CD4-positive, alpha-beta T cell treated with Interleukin-4 for 1 hour (primary cell): Measurements from ENCODE around the gene DZIP1L.
A peak's percentile ranks its signal among the peaks of the same experiment; 100 is the strongest.
"Not testable (repeated sequence)": the region's sequence is repeated elsewhere in the genome, so short reads cannot be mapped to it uniquely, and the experiment has no call there.

Source experiments
- DNase-seq, 2 donors: peaks; one replicate each; pipeline ENCODE4 v3.0.0-alpha.2; 2020 to 2022

Gene DZIP1L, protein sequence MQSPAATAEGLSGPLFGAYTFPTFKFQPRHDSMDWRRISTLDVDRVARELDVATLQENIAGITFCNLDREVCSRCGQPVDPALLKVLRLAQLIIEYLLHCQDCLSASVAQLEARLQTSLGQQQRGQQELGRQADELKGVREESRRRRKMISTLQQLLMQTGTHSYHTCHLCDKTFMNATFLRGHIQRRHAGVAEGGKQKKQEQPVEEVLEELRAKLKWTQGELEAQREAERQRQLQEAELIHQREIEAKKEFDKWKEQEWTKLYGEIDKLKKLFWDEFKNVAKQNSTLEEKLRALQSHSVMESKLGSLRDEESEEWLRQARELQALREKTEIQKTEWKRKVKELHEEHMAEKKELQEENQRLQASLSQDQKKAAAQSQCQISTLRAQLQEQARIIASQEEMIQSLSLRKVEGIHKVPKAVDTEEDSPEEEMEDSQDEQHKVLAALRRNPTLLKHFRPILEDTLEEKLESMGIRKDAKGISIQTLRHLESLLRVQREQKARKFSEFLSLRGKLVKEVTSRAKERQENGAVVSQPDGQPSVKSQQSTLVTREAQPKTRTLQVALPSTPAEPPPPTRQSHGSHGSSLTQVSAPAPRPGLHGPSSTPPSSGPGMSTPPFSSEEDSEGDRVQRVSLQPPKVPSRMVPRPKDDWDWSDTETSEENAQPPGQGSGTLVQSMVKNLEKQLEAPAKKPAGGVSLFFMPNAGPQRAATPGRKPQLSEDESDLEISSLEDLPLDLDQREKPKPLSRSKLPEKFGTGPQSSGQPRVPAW

DNA sequence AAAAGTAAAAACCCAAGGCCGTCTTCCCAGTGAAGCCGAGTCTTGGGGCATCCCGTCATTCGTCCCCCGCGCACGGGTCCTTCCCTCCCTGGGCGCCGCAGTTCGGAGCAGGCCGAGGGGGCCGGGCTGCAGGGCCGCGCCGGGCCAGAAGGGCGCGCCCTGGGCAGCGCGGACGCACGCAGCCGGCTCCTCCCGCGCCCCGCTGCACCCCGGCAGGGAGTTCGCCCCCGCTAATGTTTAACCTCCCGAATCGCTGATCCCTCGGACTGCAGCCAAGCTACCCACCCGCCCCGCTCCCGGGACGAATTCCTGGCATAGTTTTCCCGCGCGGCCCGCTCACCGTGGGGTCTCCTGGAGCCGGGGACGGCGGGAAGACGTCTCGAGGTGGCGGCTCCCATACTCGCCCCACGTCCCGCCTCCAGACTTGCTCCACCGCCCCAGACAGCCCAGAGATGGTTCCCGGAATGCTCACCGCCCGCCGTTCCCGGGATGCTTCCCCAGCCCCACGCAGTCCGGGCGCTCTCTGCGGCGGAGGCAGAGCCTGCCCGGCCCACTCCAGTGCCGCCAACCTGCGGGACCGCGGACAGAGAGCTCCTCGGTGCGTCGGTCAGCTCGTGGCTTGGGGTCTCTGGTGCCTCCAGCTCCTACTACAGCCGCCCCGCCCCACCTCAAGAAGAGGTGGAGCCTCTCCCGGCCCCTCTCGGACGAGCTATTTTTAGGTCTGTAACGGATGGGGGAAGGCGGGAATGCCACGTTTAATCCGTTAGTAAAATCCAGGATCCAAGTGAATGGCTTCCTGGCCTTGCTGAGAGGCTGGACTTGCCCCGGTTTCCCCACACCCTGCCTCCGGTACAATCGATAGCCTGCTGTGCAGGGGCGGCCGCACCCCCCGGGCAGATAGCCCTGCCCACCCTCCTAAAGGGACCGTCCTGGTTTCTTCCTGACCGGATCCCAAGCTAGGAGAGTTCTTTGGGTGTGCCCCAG lies at the start of gene DZIP1L:
Gene DZIP1L, minus strand, starts transcription at position 621 of the 984 bp plus-strand sequence. CDS start 11,637 bp downstream, outside the sequence.
- DNase-seq, result no peak

GRCh38 chr3:138165061-138165460 lies 49.7 kb upstream of the DZIP1L start:
- no peak for DNase-seq

GRCh38 chr3:138157743-138158142 lies 42.3 kb upstream of the DZIP1L start:
- DNase-seq, result no peak

DNA sequence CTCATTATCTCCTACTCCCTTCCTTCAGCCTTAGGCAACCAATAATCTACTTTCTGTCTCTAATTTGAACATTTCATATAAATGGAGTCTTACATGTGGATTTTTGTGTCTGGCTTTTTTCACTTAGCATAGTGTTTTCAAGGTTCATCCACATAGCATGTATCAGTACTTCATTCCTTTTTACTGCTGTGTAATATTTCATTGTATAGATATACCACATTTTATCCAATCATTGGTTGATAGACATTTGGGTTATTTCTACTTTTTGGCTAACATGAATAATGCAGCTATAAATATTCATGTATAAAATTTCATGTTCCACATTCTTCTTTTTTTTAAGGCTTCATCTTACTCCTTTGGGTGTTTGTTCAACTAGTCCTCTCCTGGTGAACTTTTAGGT lies 39.1 kb upstream of the DZIP1L start:
- no peak for DNase-seq

DNA sequence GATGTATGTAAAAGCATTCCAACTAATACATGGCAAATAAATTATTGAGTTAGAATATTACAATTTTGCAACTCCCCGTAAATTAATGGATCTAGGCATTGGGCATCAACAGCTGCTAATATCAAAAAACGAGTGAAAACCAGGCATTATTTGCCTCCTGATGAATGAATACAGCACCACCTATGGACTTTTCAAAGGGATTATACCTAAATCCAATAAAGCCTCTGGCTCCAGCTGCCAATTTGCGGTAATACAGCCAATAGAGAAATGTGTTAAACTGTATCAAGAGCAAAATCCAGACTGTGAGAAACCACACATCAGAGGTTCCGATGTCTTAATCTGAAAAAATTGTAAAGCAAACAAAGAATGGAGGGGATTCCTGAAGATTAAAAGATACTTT lies 33.1 kb upstream of the DZIP1L start:
- DNase-seq, result no peak

- DNase-seq, result not testable (repeated sequence)
Observed at GRCh38 chr3:138142181-138142580, 26.8 kb upstream of the DZIP1L start.

DNA sequence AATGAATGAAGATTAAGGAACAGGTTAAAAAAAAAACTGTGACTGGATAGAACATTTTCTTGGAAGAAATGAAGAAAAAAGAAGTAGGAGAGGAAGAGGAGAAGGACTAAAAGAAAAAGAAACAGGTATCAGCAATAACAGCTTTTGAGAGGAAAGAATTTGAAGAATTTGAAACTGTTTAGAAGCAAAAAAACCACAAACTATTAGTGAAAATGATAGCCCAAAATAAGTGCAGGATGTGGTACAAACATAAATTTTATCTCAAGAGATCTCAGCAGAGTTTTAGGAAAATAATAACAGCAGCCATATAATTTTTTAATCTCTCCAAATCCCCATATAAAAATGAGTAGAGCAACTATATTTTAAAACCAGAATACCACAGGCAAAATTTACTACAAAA lies 25.5 kb upstream of the DZIP1L start:
- DNase-seq, result no peak

GRCh38 chr3:138139691-138140090 lies 24.3 kb upstream of the DZIP1L start:
- no peak for DNase-seq

GRCh38 chr3:138137861-138138260 lies 22.5 kb upstream of the DZIP1L start:
- no peak for DNase-seq

DNA sequence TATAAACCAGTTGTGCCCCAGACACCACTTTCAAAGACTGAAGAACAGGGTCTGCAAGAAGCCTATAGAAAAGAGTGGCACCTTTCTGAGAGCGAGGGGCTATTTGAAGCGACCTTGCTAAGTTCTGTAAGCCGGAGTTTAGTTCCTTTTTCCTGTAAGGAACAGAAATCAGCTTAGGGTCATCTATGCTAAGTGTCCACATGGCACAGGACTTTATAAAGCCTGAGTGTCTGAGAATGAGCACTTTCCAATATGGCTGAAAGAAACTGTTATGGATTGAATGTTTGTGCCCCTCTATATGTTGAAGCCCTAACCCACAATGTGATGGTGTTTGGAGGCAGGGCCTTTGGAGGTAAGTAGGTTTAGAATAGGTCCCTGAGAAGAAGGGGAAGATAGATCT lies 20.8 kb upstream of the DZIP1L start:
- DNase-seq, result no peak

- no peak for DNase-seq
Observed at GRCh38 chr3:138135833-138136194, 20.4 kb upstream of the DZIP1L start.

DNA sequence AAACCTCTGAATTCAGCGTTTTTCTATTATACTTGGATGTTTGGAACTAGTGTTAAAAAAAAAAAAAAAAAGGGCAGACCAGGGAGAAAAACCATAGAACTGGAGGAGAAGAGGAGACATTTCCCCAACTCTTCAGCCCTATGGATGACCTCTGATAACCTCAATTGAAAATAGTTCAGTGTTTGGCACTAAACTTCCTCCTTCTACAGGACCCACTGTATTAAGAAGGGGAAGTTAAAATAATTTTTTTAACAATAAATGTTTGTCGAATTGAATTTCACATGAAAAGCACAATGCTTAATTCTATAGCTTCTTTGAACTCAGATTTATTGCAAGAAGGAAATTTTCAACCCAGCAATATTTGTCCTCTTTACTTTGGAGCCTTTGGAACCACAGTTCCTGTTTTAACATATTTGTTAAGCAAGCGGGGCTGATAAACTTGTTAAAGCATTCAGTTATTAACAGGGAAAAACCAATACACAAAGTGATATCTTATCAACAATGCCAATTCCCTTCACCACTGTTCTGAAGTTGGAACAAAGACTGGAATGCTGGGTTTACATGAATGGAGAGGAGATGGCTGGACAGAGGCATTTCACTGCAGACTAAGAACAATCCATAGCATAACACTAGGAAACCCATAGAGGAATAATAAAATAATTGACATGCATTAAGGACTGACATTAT lies 19.9 kb upstream of the DZIP1L start:
- DNase-seq, result no peak

DNA sequence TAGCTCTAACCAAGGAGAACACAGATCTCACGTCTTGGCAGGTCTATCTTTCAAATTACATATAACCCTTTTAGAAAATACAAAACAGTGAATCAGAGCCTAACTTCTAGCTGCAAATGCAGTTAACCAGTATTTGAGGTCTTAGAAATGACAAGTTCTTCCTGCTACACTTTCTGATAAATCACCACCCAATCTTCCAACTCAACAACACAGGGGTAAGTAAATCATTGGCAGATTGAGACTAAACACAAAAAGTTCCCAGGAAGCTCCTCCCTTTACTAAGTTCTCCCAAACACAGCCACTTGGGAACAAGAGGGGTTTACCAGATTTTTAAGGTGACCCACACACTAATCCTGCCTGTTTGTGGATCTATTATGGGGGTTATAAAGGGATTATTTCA lies 16.8 kb upstream of the DZIP1L start, which contains the start of gene A4GNT:
Gene A4GNT, minus strand, starts transcription at position 152 of the 400 bp plus-strand sequence. CDS start 1,134 bp downstream, outside the sequence.
- no peak for DNase-seq

DNA sequence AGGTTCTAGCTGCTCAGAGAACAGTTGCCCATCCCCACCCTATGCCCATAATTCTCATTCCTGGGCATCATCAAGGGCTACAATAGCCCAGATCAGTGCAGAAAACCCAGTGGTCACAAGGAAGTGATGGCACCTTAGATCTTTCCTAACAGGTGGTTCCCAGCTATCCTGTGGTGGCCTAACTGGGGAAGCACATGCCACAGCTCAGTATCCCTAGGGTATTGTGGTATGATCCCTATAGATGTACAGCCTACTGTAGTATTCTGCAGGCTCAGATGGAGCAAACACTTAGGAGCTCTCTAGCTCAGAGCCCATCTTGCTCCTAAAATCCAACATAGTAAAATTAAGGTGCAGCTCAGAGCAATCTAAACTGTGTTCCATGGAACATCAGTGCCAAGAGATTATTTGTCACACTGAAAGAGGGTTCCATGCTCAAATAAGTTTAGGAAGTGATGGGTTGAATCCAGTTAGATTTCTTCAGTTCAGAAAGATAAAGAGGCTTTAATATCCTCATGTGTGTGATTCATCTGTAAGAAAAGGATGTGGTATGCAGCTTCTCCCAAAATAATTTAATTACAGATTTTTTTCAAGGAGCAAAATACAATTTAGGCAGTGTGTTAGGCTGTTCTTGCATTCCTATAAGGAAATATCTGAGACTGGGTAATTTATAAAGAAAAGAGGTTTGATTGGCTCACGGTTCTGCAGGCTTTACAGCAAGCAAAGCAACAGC lies 12.4 kb upstream of the DZIP1L start:
- no peak for DNase-seq

- DNase-seq, result no peak
Observed at GRCh38 chr3:138125548-138126221, 10.3 kb upstream of the DZIP1L start.

DNA sequence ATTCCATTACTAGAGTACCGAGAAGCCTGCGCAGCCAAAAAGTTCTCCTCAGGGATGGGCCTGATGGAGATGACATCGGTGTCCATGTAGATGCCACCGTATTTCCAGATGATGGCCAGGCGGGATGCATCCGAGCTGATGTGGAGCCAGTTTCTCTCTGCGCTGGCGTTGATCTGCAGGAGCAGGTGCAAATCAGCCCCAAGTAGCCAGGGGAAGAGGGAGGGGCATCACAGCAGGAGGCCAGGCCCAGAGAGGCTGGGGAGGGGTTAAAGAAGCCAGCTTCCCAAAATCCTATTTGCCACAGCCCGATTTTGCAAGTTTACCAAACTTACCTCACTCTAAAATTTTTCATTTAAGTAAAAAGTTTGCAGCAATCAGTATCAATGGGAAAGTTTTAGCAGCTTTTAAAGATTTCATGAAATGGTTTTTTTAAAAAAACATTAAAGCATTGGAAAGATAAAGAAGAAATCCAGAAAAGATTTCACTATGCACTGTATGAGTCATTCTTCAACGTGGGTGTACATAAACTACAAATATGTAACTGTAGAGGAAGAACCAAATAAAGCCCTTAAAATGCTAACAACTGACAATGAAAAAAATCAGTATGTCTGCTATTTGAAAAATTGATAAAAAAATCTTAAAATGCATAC lies 9.4 kb upstream of the DZIP1L start:
- DNase-seq, result no peak

GRCh38 chr3:138124188-138124587 lies 8.8 kb upstream of the DZIP1L start:
- DNase-seq, result no peak

DNA sequence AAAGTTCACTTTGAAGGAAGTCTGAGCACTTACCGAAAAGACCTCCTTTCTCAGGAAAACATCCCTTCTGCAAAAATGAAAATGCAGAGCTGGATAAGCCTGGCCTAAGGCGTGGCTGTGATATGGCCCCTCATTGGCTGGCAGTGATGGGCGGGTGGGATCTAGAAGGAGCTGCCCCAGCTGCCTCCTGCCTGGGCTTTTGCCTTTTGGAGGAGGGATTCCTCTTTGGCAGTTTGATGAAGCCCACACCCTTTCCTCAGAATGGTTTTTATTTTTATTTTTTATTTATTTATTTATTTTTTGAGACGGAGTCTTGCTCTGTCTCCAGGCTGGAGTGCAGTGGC lies 4.0 kb upstream of the DZIP1L start:
- DNase-seq, result no peak

- DNase-seq, result peak; percentile 35 to 46
Observed at GRCh38 chr3:138118612-138119422, 3.4 kb upstream of the DZIP1L start.
